IgD-negative memory B cell (primary cell): Measurements from ENCODE around the gene CCDC154. TPM values are rescaled to one million over a fixed set of nuclear protein-coding genes. Genes with fewer than 3 reads are reported as not detected.

Experiments
- H3K27ac Mint-ChIP-seq, 3 donors: one replicate each; pipeline ENCODE4 v1.8.0; 2020 to 2022; ENCODE audit warnings: mild to moderate bottlenecking in 3 of 3, mixed read lengths in 3 of 3, moderate library complexity in 1 of 3
- H3K27me3 Mint-ChIP-seq: one replicate; pipeline ENCODE4 v1.8.0; 2021; ENCODE audit warnings: mixed read lengths
- H3K36me3 Mint-ChIP-seq: one replicate; pipeline ENCODE4 v1.8.0; 2020; ENCODE audit warnings: mild to moderate bottlenecking, mixed read lengths
- H3K4me1 Mint-ChIP-seq, 3 donors: one replicate each; pipeline ENCODE4 v1.8.0; 2020 to 2022; ENCODE audit warnings: mixed read lengths in 3 of 3, mild to moderate bottlenecking in 1 of 3
- H3K4me3 Mint-ChIP-seq, 4 donors: one replicate each; pipeline ENCODE4 v1.8.0; 2020 to 2022; ENCODE audit warnings: mild to moderate bottlenecking in 4 of 4, mixed read lengths in 4 of 4, moderate library complexity in 3 of 4
- H3K9me3 Mint-ChIP-seq, 3 donors: one replicate each; pipeline ENCODE4 v1.8.0; 2020 to 2021; ENCODE audit warnings: mixed read lengths in 3 of 3, mild to moderate bottlenecking in 1 of 3
- polyA plus RNA-seq: library from polyadenylated mRNA; unstranded; fragments of 300-500 nt; fragmentation: Illumina TruSeq; gene quantifications from one replicate; pipeline ENCODE4 v1.2.3, GENCODE V29; 2021

CCDC154 gene
- polyA plus RNA-seq, 1 donor from 2014 or later = 1.5 TPM

DNA sequence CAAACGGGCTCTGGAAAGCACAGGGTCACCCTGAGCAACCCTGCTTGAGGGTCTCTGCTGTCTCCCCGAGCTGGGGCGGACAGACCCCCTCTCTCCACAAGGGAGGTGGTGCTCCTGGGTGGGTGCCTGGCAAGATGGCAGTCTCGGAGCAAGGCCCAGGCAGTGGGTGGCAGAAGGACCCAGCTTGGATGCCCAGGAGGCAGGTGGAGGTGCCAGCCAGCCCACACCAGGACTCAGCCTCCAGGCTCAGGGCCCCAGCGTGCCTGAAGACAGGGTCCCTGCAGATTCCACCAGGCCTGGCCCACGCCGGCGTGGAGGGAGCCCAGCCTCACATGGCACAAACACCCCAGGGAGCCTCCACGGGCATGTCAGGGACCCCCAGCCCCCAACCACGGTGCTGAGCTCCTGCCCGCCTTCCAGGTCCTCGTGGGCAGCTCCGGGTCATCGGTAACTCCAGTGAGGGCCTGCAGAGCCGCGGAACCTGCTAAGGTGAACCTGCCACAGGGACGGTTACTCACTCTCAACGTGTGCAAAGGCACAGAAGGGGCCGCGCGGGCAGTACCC is 50.7 kb downstream of the CCDC154 start:
- Mint-ChIP-seq H3K9me3 (no peaks in the 10 kb centered on the region), H3K4me3 (no peak overlapping the region), H3K27me3 (no peaks in the 10 kb centered on the region), H3K36me3 (no peaks in the 10 kb centered on the region), H3K4me1 (no peaks in the 10 kb centered on the region), H3K27ac (peak overlapping the region in 1 of 3 donors; percentile 2)

DNA sequence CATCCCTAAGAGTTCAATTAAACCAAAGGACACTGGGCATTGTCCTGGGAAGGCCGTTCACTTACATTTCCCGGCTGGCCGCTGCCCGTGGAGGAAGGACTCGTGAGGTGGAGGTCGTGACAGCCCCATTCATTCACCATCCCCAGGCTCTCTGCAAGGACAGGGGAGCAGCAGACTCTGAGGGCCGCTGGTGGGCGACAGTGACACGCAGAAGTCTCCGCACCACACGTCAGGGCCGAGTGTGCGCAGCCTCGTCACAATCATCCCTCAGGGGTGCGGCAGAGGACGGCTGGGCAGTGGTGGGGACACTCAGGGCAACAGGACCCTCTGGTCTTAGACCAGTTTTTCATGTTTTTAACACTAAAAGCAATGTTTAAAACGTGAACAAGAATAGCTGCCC is 51.5 kb downstream of the CCDC154 start:
- no peaks in the 10 kb centered on the region for H3K9me3 Mint-ChIP-seq
- no peak overlapping the region for H3K27ac Mint-ChIP-seq

DNA sequence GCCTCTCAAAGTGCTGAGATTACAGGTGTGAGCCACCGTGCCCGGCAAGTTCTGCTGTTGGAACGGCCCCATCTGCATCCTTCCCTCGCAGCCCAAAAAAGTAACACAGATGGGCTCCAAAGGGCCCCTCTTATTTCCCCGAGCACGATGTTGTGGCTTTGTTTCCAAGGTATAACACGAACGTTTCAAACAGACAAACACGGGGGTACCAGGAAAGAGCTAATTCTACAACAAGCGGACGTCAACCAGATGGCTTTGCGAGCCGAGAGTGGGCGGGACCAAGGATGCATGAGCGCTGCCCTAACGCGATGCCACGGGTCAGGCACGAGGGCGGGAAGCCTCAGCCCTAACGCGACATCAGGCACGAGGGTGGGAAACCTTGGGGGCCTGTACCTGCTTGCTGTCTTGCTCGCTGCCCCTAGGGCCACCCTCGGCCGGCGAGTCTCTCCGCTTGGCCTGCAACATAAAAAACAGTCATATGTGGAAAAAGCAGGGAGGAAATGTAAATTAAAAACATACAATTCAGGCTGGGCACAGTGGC is 54.0 kb downstream of the CCDC154 start:
- H3K36me3 Mint-ChIP-seq = no peaks in the 10 kb centered on the region
- no peaks in the 10 kb centered on the region for H3K9me3 Mint-ChIP-seq
- H3K4me1 Mint-ChIP-seq = no peaks in the 10 kb centered on the region
- no peaks in the 10 kb centered on the region for H3K27me3 Mint-ChIP-seq
- no peak overlapping the region for H3K4me3 Mint-ChIP-seq
- H3K27ac Mint-ChIP-seq = peak overlapping the region in 1 of 3 donors; percentile 82

More for the DNA sequence above, 51.5 kb downstream of the CCDC154 start:
- no peak overlapping the region for H3K4me3 Mint-ChIP-seq
- no peaks in the 10 kb centered on the region for H3K4me1 Mint-ChIP-seq
- no peaks in the 10 kb centered on the region for H3K27me3 Mint-ChIP-seq
- H3K36me3 Mint-ChIP-seq = no peaks in the 10 kb centered on the region

DNA sequence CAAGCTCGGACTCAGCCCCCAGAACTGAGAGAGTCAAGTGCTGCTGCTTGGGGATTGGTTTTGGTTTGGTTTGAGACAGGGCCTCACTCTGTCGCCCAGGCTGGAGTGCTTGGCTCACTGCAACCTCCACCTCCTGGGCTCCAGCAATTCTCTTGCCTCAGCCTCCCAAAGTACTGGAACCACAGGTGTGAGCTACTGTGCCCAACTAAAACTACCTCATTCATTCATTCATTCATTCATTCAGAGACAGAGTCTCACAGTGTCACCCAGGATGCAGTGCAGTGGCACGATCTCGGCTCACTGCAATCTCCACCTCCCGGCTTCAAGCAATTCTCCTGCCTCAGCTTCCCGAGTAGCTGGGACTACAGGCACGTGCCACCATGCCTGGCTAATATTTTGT is 54.6 kb downstream of the CCDC154 start:
- H3K4me1 Mint-ChIP-seq = no peaks in the 10 kb centered on the region
- no peaks in the 10 kb centered on the region for H3K27me3 Mint-ChIP-seq
- H3K4me3 Mint-ChIP-seq = no peak overlapping the region
- H3K9me3 Mint-ChIP-seq = no peaks in the 10 kb centered on the region
- H3K27ac Mint-ChIP-seq = peak overlapping the region in 1 of 3 donors; percentile 82
- no peaks in the 10 kb centered on the region for H3K36me3 Mint-ChIP-seq

DNA sequence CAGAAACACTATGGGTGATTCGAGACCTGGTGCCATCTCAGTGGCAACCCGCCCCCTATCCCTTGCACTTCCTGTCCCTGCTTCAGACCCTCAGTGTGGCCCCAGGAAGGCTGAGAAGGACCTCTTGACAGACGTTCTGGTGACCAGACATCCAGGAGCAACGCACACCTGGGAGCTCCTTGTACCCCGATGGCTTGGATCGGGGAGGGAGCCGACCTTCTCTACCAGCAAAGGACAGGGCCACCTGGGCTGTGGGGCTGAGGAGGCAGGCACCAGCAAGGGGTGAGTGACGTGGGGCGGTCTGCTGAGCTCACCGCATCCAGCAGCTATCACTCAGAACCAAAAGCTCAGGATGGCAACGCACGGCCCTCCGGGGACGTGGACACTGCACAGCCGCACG is 57.0 kb downstream of the CCDC154 start:
- H3K27ac Mint-ChIP-seq = no peak overlapping the region
- H3K4me1 Mint-ChIP-seq = no peaks in the 10 kb centered on the region
- H3K9me3 Mint-ChIP-seq = no peaks in the 10 kb centered on the region
- no peaks in the 10 kb centered on the region for H3K27me3 Mint-ChIP-seq
- no peaks in the 10 kb centered on the region for H3K36me3 Mint-ChIP-seq
- no peak overlapping the region for H3K4me3 Mint-ChIP-seq

DNA sequence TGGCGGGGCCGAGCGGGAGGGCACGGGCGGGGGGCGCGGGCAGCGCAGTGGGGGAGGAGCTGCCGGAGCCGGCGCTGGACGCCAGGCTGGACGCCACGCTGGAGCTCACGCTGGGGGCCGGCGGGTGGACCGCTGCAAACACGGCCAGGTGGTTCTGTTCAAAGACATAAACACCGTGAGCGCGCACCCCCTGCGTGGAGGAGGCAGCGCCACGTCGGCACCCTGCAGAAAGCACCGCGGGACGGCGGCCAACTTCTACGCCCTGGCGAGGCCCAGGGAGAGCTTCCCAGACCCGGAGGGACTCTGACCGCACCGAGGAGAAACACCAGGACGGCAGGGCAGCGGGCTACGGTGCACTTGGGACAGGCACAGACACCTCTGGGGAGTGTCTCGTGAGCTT is 59.1 kb downstream of the CCDC154 start:
- no peaks in the 10 kb centered on the region for H3K27me3 Mint-ChIP-seq
- H3K36me3 Mint-ChIP-seq = peaks cover 4% of the 10 kb centered on the region
- no peaks in the 10 kb centered on the region for H3K9me3 Mint-ChIP-seq
- no peak overlapping the region for H3K4me3 Mint-ChIP-seq
- H3K4me1 Mint-ChIP-seq = peaks cover under 1 to 1% (median under 1%) of the 10 kb centered on the region in 3 donors
- H3K27ac Mint-ChIP-seq = no peak overlapping the region

Other genes with a start within 250 kb of the CCDC154 start
- not detected for gene TPSG1, start 219.3 kb downstream of the CCDC154 start, polyA plus RNA-seq
- gene TPSB2, start 214.4 kb downstream of the CCDC154 start, polyA plus RNA-seq = not detected
- not detected for gene TPSAB1, start 203.9 kb downstream of the CCDC154 start, polyA plus RNA-seq
- not detected for gene TPSD1, start 188.5 kb downstream of the CCDC154 start, polyA plus RNA-seq
- gene UBE2I, start 134.9 kb downstream of the CCDC154 start, polyA plus RNA-seq = 165 TPM
- 26.0 TPM for gene BAIAP3, start 110.9 kb downstream of the CCDC154 start, polyA plus RNA-seq
- gene TSR3, start 92.7 kb downstream of the CCDC154 start, polyA plus RNA-seq = 116 TPM
- 55.9 TPM for gene GNPTG, start 92.6 kb downstream of the CCDC154 start, polyA plus RNA-seq
- gene UNKL, start 29.9 kb downstream of the CCDC154 start, polyA plus RNA-seq = 9.2 TPM
- 37.0 TPM for gene UQCC4, start 23.8 kb downstream of the CCDC154 start, polyA plus RNA-seq
- not detected for gene PERCC1, start 13.5 kb downstream of the CCDC154 start, polyA plus RNA-seq
- 102 TPM for gene CLCN7, start 30.5 kb upstream of the CCDC154 start, polyA plus RNA-seq
- not detected for gene PTX4, start 44.4 kb upstream of the CCDC154 start, polyA plus RNA-seq
- gene TELO2, start 48.8 kb upstream of the CCDC154 start, polyA plus RNA-seq = 37.4 TPM
- 2.9 TPM for gene TMEM204, start 89.1 kb upstream of the CCDC154 start, polyA plus RNA-seq
- 3.1 TPM for gene IFT140, start 167.5 kb upstream of the CCDC154 start, polyA plus RNA-seq
- 4.2 TPM for gene CRAMP1, start 167.8 kb upstream of the CCDC154 start, polyA plus RNA-seq
- gene JPT2, start 233.7 kb upstream of the CCDC154 start, polyA plus RNA-seq = 10.8 TPM